Neural progenitor cell (in vitro differentiated cells): Measurements from ENCODE around the gene FRMPD4. TPM values are rescaled to one million over a fixed set of nuclear protein-coding genes. Genes with fewer than 3 reads are reported as not detected.

Source experiments
- DNase-seq: peaks from one replicate; pipeline ENCODE4 v3.0.0-alpha.2; 2016; ENCODE audit warnings: low spot score
- H2AFZ ChIP-seq: fragments of 200-600 bp; sonication (generic); replicated peaks from 2 replicates; pipeline ENCODE4 v1.6.1; 2016; ENCODE audit warnings: antibody characterized with exemption
- H3F3A ChIP-seq: fragments of 200-600 bp; sonication (generic); 2 replicates; pipeline ENCODE4 v1.6.1; 2016; ENCODE audit warnings: antibody characterized with exemption, low read depth
- H3K27ac ChIP-seq: fragments of 200-600 bp; sonication (generic); 2 replicates; pipeline ENCODE4 v1.5.1; 2016; ENCODE audit warnings: mild to moderate bottlenecking
- H3K27me3 ChIP-seq: fragments of 200-600 bp; sonication (generic); 2 replicates; pipeline ENCODE4 v1.6.1; 2016; ENCODE audit warnings: mild to moderate bottlenecking, moderate library complexity
- H3K36me3 ChIP-seq: fragments of 200-600 bp; sonication (generic); 2 replicates; pipeline ENCODE4 v1.5.1; 2016
- H3K4me1 ChIP-seq: fragments of 200-600 bp; sonication (generic); 2 replicates; pipeline ENCODE4 v1.6.1; 2016; ENCODE audit warnings: mixed run types
- H3K4me2 ChIP-seq: fragments of 200-600 bp; sonication (generic); 2 replicates; pipeline ENCODE4 v1.6.1; 2016
- H3K4me3 ChIP-seq: fragments of 200-600 bp; sonication (generic); 2 replicates; pipeline ENCODE4 v1.5.1; 2016
- H3K79me2 ChIP-seq: fragments of 200-600 bp; sonication (generic); 2 replicates; pipeline ENCODE4 v1.6.1; 2016; ENCODE audit warnings: low read depth
- H3K9ac ChIP-seq: fragments of 200-600 bp; sonication (generic); 2 replicates; pipeline ENCODE4 v1.6.1; 2016
- H3K9me3 ChIP-seq: fragments of 200-600 bp; sonication (generic); 2 replicates; pipeline ENCODE4 v1.5.1; 2016; ENCODE audit warnings: low read depth
- H4K20me1 ChIP-seq: fragments of 200-600 bp; sonication (generic); 2 replicates; pipeline ENCODE4 v1.6.1; 2016; ENCODE audit warnings: low read depth
- H3K27ac Mint-ChIP-seq: 3 replicates; pipeline ENCODE4 v1.8.0; 2021; ENCODE audit warnings: mixed read lengths
- H3K27me3 Mint-ChIP-seq: 2 replicates; pipeline ENCODE4 v1.8.0; 2022; ENCODE audit warnings: low read depth, mild to moderate bottlenecking, inconsistent platforms, moderate library complexity, mixed read lengths; ENCODE audit not compliant: insufficient read depth
- H3K36me3 Mint-ChIP-seq: 3 replicates; pipeline ENCODE4 v1.8.0; 2021; ENCODE audit warnings: mixed read lengths
- H3K4me1 Mint-ChIP-seq: 3 replicates; pipeline ENCODE4 v1.8.0; 2021; ENCODE audit warnings: mixed read lengths
- H3K4me3 Mint-ChIP-seq: 3 replicates; pipeline ENCODE4 v1.8.0; 2021; ENCODE audit warnings: mild to moderate bottlenecking, moderate library complexity, mixed read lengths
- H3K9me3 Mint-ChIP-seq: 3 replicates; pipeline ENCODE4 v1.8.0; 2020; ENCODE audit warnings: mixed read lengths
- CTCF ChIP-seq: fragments of 200-600 bp; sonication (generic); IDR thresholded peaks from 2 replicates; pipeline ENCODE4 v1.5.1; 2017; ENCODE audit warnings: antibody characterized with exemption, mild to moderate bottlenecking
- EZH2 ChIP-seq: fragments of 200-600 bp; sonication (generic); IDR thresholded peaks from 2 replicates; pipeline ENCODE4 v1.6.1; 2017; ENCODE audit warnings: antibody characterized with exemption, mild to moderate bottlenecking, moderate library complexity
- EZH2phosphoT487 ChIP-seq: fragments of 200-600 bp; sonication (generic); IDR thresholded peaks from 2 replicates; pipeline ENCODE4 v1.6.1; 2017; ENCODE audit warnings: antibody characterized with exemption
- total RNA-seq: library from RNA; depleted of rRNA; stranded (reverse); fragments of >200 nt; gene quantifications from 2 replicates; pipeline ENCODE4 v1.2.3, GENCODE V29; 2015; ENCODE audit warnings: low replicate concordance

Gene FRMPD4
- total RNA-seq, 1 donor from 2014 or later: not detected

DNA sequence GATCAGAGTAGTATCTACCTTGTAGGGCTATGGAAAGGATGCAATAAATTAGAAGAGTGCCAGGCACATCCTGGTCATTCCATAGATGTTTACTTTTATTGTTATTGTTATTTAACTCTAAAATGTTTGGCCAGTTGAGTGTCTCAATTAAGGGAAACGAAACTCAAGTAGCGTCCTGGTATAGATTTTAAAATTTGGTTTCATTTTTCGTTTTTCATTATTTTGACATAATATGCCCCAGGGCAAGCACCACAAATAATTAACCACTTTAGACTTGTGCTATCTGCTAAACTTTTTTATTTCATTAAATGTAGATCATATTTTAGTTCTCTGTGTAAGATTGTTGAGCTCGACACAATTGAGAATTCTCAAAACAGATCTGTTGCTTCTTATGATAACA, 473.2 kb downstream of the FRMPD4 start:
- Mint-ChIP-seq H3K36me3 (no peaks in the 10 kb centered on the region), H3K4me3 (no peak overlapping the region), H3K4me1 (no peaks in the 10 kb centered on the region), H3K27ac (no peak overlapping the region), H3K27me3 (no peaks in the 10 kb centered on the region), H3K9me3 (peaks cover 5% of the 10 kb centered on the region)
- Histone ChIP-seq H4K20me1 (no peaks in the 10 kb centered on the region), H3K9ac (no peak overlapping the region), H3K27ac (no peak overlapping the region), H3K4me1 (no peaks in the 10 kb centered on the region), H3K9me3 (peaks cover 8% of the 10 kb centered on the region), H3F3A (no peaks in the 10 kb centered on the region), H3K4me3 (no peak overlapping the region), H2AFZ (no peak overlapping the region), H3K36me3 (no peaks in the 10 kb centered on the region), H3K79me2 (no peaks in the 10 kb centered on the region), H3K27me3 (no peaks in the 10 kb centered on the region), H3K4me2 (no peak overlapping the region)
- no peak for TF ChIP-seq EZH2phosphoT487
- TF ChIP-seq CTCF: no peak
- no peak for TF ChIP-seq EZH2
- DNase-seq: no peak

- H3K36me3 ChIP-seq: no peaks in the 10 kb centered on the region
- no peak overlapping the region for H2AFZ ChIP-seq
- TF ChIP-seq EZH2 (no peak), EZH2phosphoT487 (no peak), CTCF (no peak)
- no peaks in the 10 kb centered on the region for H4K20me1 ChIP-seq
- H3K27ac ChIP-seq: no peak overlapping the region
- Mint-ChIP-seq H3K27ac (no peak overlapping the region), H3K4me3 (no peak overlapping the region), H3K36me3 (no peaks in the 10 kb centered on the region), H3K4me1 (no peaks in the 10 kb centered on the region), H3K27me3 (peaks cover 2% of the 10 kb centered on the region), H3K9me3 (no peaks in the 10 kb centered on the region)
- H3K9ac ChIP-seq: no peak overlapping the region
- DNase-seq: no peak
- H3K4me1 ChIP-seq: no peaks in the 10 kb centered on the region
- peaks cover 8% of the 10 kb centered on the region for H3K9me3 ChIP-seq
- H3K79me2 ChIP-seq: no peaks in the 10 kb centered on the region
- no peaks in the 10 kb centered on the region for H3K27me3 ChIP-seq
- H3K4me2 ChIP-seq: no peak overlapping the region
- no peak overlapping the region for H3K4me3 ChIP-seq
- no peaks in the 10 kb centered on the region for H3F3A ChIP-seq
Observed at GRCh38 chrX:12614266-12614665, 476.0 kb downstream of the FRMPD4 start.

DNA sequence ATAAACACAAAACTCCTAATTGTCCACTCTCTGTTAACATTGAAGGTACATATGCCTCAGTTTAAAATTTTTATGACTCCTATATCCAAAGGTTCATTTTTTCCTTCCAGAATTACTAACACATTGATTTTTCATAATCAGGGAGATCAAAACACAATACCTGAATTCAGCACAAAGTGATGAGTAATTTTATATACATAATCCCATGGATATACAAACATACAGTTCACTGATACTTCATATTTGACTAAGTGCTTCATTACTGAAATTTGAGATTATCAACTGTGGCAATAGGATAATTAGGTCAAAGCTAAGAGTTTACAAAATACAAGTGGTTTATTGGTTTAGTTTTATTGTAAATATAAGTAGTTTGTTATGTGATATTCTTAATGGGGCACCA, 476.8 kb downstream of the FRMPD4 start:
- Histone ChIP-seq H3K9ac (no peak overlapping the region), H3K36me3 (no peaks in the 10 kb centered on the region), H3K79me2 (no peaks in the 10 kb centered on the region), H3F3A (no peaks in the 10 kb centered on the region), H3K27me3 (no peaks in the 10 kb centered on the region), H4K20me1 (no peaks in the 10 kb centered on the region), H3K4me2 (no peak overlapping the region), H3K4me3 (no peak overlapping the region), H3K9me3 (peaks cover 8% of the 10 kb centered on the region), H2AFZ (no peak overlapping the region), H3K27ac (no peak overlapping the region), H3K4me1 (no peaks in the 10 kb centered on the region)
- DNase-seq: no peak
- TF ChIP-seq CTCF (no peak), EZH2 (no peak), EZH2phosphoT487 (no peak)
- H3K4me3 Mint-ChIP-seq: no peak overlapping the region
- no peaks in the 10 kb centered on the region for H3K36me3 Mint-ChIP-seq
- peaks cover 3% of the 10 kb centered on the region for H3K27me3 Mint-ChIP-seq
- H3K4me1 Mint-ChIP-seq: no peaks in the 10 kb centered on the region
- H3K27ac Mint-ChIP-seq: no peak overlapping the region
- no peaks in the 10 kb centered on the region for H3K9me3 Mint-ChIP-seq
